ENCODE results near the gene NELL1. TPM values are rescaled to one million over a fixed set of nuclear protein-coding genes. Genes with fewer than 3 reads are reported as not detected.

NELL1 gene
- total RNA-seq, 6 donors from 2014 or later = 0.26 TPM; not detected in 5

GRCh38 chr11:21421711-21422329, 752.4 kb downstream of the NELL1 start:
- no peaks in the 10 kb centered on the region for H3K4me1 ChIP-seq
- no peak overlapping the region for H3K27ac ChIP-seq
- H3K9me3 ChIP-seq = no peaks in the 10 kb centered on the region
- H3K36me3 ChIP-seq = no peaks in the 10 kb centered on the region
- DNase-seq = no peak
- H3K27me3 ChIP-seq = no peaks in the 10 kb centered on the region
- ATAC-seq (ENCODE audit: low FRiP score in 2 of 2) = no peak
- no peak overlapping the region for H3K4me3 ChIP-seq
- no peak for TF ChIP-seq POLR2A (IDR thresholded peaks at IDR 0.05)
- no peak for TF ChIP-seq EP300 (IDR thresholded peaks at IDR 0.05)
- TF ChIP-seq POLR2AphosphoS5 (IDR thresholded peaks at IDR 0.05) = no peak
- TF ChIP-seq, protein P1, sequence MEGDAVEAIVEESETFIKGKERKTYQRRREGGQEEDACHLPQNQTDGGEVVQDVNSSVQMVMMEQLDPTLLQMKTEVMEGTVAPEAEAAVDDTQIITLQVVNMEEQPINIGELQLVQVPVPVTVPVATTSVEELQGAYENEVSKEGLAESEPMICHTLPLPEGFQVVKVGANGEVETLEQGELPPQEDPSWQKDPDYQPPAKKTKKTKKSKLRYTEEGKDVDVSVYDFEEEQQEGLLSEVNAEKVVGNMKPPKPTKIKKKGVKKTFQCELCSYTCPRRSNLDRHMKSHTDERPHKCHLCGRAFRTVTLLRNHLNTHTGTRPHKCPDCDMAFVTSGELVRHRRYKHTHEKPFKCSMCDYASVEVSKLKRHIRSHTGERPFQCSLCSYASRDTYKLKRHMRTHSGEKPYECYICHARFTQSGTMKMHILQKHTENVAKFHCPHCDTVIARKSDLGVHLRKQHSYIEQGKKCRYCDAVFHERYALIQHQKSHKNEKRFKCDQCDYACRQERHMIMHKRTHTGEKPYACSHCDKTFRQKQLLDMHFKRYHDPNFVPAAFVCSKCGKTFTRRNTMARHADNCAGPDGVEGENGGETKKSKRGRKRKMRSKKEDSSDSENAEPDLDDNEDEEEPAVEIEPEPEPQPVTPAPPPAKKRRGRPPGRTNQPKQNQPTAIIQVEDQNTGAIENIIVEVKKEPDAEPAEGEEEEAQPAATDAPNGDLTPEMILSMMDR (IDR thresholded peaks at IDR 0.05) = no peak
- 80 to 83% methylated on average over 5 of the region's 5 CpGs for WGBS, 2 donors

DNA sequence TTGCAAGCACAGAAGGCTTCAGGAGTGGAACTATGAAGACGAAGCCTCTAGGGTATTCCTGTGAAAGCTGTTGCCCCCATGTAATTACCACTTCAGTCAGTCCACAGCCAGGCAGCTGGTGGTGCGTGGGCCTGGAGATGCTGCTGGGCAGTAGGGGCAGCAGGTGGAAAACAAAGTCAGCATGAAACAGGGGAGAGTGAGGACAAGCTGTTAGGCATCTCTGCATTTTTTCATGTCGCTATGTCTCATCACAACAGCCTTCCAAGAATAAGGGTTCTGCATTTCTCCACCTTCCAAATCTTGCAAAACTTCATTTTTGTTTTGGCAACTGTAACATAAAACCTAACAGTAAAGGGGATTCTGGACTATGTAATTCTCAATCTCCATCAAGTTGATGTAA, 757.5 kb downstream of the NELL1 start:
- H3K27ac ChIP-seq = no peak overlapping the region
- WGBS, 2 donors = 69 to 76% methylated on average over 3 of the region's 3 CpGs
- H3K9me3 ChIP-seq = no peaks in the 10 kb centered on the region
- H3K36me3 ChIP-seq = no peaks in the 10 kb centered on the region
- DNase-seq = no peak
- H3K4me3 ChIP-seq = no peak overlapping the region
- ATAC-seq (ENCODE audit: low FRiP score in 2 of 2) = no peak
- TF ChIP-seq, protein P1 (IDR thresholded peaks at IDR 0.05) = no peak
- TF ChIP-seq POLR2A (IDR thresholded peaks at IDR 0.05) = no peak
- TF ChIP-seq POLR2AphosphoS5 (IDR thresholded peaks at IDR 0.05) = no peak
- TF ChIP-seq EP300 (IDR thresholded peaks at IDR 0.05) = no peak
- no peaks in the 10 kb centered on the region for H3K27me3 ChIP-seq
- no peaks in the 10 kb centered on the region for H3K4me1 ChIP-seq

GRCh38 chr11:21427726-21428125, 758.3 kb downstream of the NELL1 start:
- DNase-seq = no peak
- Histone ChIP-seq H3K36me3 (no peaks in the 10 kb centered on the region), H3K27me3 (no peaks in the 10 kb centered on the region), H3K4me1 (no peaks in the 10 kb centered on the region), H3K27ac (no peak overlapping the region), H3K4me3 (no peak overlapping the region), H3K9me3 (no peaks in the 10 kb centered on the region)
- TF ChIP-seq, protein P1 (IDR thresholded peaks at IDR 0.05) = no peak
- TF ChIP-seq POLR2AphosphoS5 (IDR thresholded peaks at IDR 0.05) = no peak
- TF ChIP-seq EP300 (IDR thresholded peaks at IDR 0.05) = no peak
- no peak for TF ChIP-seq POLR2A (IDR thresholded peaks at IDR 0.05)
- WGBS, 2 donors = 52 to 65% methylated on average over 1 of the region's 1 CpG
- no peak for ATAC-seq (ENCODE audit: low FRiP score in 2 of 2)

- Histone ChIP-seq H3K9me3 (no peaks in the 10 kb centered on the region), H3K4me1 (no peaks in the 10 kb centered on the region), H3K4me3 (no peak overlapping the region), H3K36me3 (no peaks in the 10 kb centered on the region), H3K27me3 (no peaks in the 10 kb centered on the region), H3K27ac (no peak overlapping the region)
- TF ChIP-seq POLR2AphosphoS5 (IDR thresholded peaks at IDR 0.05) = no peak
- no peak for TF ChIP-seq EP300 (IDR thresholded peaks at IDR 0.05)
- TF ChIP-seq, protein P1 (IDR thresholded peaks at IDR 0.05) = no peak
- TF ChIP-seq POLR2A (IDR thresholded peaks at IDR 0.05) = no peak
- WGBS, 2 donors = 77 to 82% methylated on average over 1 of the region's 1 CpG
- DNase-seq (no peak), ATAC-seq (ENCODE audit: low FRiP score in 2 of 2) (no peak)
These were observed 759.4 kb downstream of the NELL1 start for GRCh38 chr11:21428796-21429195.

DNA sequence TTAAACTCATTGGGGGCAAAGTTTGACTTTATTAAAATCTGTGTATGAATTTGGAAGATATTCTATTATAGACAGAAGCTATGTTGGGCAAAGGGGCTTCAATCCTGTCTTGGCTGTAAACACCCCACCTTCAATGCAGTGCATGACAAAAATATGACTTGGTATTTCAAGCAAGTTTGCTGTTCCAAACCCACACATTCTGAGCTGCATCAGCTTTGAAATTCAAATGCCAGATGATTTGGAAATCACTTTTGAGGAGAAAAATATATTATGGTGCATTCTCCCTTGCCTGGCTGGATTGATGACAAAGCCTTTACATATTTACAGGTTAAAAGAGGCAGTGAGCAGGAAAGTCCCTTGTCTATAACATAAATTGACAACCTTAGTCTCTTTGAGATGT, 760.0 kb downstream of the NELL1 start:
- Histone ChIP-seq H3K9me3 (no peaks in the 10 kb centered on the region), H3K27ac (no peak overlapping the region), H3K4me1 (no peaks in the 10 kb centered on the region), H3K27me3 (no peaks in the 10 kb centered on the region), H3K36me3 (no peaks in the 10 kb centered on the region), H3K4me3 (no peak overlapping the region)
- TF ChIP-seq POLR2A (IDR thresholded peaks at IDR 0.05) = no peak
- TF ChIP-seq, protein P1 (IDR thresholded peaks at IDR 0.05) = no peak
- no peak for TF ChIP-seq EP300 (IDR thresholded peaks at IDR 0.05)
- TF ChIP-seq POLR2AphosphoS5 (IDR thresholded peaks at IDR 0.05) = no peak
- DNase-seq = no peak
- no peak for ATAC-seq (ENCODE audit: low FRiP score in 2 of 2)

All from upper lobe of left lung (tissue), 6 donors.